Activated CD8-positive, alpha-beta T cell treated with anti-CD3 and anti-CD28 coated beads for 36 hours (primary cell): ENCODE results near the gene PKNOX2. TPM values are rescaled to one million over a fixed set of nuclear protein-coding genes. Genes with fewer than 3 reads are reported as not detected.

ENCODE experiments used
- ATAC-seq: fragments of 200-7000 bp; cut with Tn5 transposase; one replicate; pipeline ENCODE4 v1.10.0; 2021; ENCODE audit warnings: mild to moderate bottlenecking, moderate library complexity
- CTCF ChIA-PET: fragments of 350-600 bp; sonication (Branson Sonifier 250); formaldehyde crosslinking; loops from one replicate; lab custom pipeline; 2021; ENCODE audit warnings: antibody characterized with exemption; lab: Charles Lee
- POLR2A ChIA-PET: fragments of 350-600 bp; sonication (Branson Sonifier 250); formaldehyde crosslinking; loops from one replicate; lab custom pipeline; 2021; ENCODE audit warnings: antibody characterized with exemption; lab: Charles Lee
- DNase-seq: peaks from one replicate; pipeline ENCODE4 v3.0.0-alpha.2; 2020
- H3K27ac Mint-ChIP-seq: one replicate; pipeline ENCODE4 v1.8.0; 2021; ENCODE audit warnings: mild to moderate bottlenecking, mixed read lengths
- H3K27me3 Mint-ChIP-seq: one replicate; pipeline ENCODE4 v1.8.0; 2021; ENCODE audit warnings: mixed read lengths
- H3K36me3 Mint-ChIP-seq: one replicate; pipeline ENCODE4 v1.8.0; 2021; ENCODE audit warnings: low read depth, mixed read lengths
- H3K4me1 Mint-ChIP-seq: one replicate; pipeline ENCODE4 v1.8.0; 2021; ENCODE audit warnings: low read depth, mixed read lengths
- H3K4me3 Mint-ChIP-seq: one replicate; pipeline ENCODE4 v1.8.0; 2021; ENCODE audit warnings: mild to moderate bottlenecking, moderate library complexity, mixed read lengths
- H3K9me3 Mint-ChIP-seq: one replicate; pipeline ENCODE4 v1.8.0; 2021; ENCODE audit warnings: mixed read lengths
- intact Hi-C: fragments of 100-400 bp; cut with micrococcal nuclease; formaldehyde crosslinking; loops from one replicate; pipeline ENCODE4 v1.10.0; 2022
- total RNA-seq, 2 experiments: library from RNA; stranded (reverse); gene quantifications; one replicate each; pipeline ENCODE4 v1.2.3, GENCODE V29; 2021
- TF ChIP-seq, protein P1 (sequence below): fragments of 200-600 bp; IDR thresholded peaks from one replicate; pipeline ENCODE4 v1.8.0; 2022; ENCODE audit warnings: antibody characterized with exemption, mild to moderate bottlenecking

The PKNOX2 gene
- total RNA-seq, 2 experiments from 2014 or later, result not detected

DNA sequence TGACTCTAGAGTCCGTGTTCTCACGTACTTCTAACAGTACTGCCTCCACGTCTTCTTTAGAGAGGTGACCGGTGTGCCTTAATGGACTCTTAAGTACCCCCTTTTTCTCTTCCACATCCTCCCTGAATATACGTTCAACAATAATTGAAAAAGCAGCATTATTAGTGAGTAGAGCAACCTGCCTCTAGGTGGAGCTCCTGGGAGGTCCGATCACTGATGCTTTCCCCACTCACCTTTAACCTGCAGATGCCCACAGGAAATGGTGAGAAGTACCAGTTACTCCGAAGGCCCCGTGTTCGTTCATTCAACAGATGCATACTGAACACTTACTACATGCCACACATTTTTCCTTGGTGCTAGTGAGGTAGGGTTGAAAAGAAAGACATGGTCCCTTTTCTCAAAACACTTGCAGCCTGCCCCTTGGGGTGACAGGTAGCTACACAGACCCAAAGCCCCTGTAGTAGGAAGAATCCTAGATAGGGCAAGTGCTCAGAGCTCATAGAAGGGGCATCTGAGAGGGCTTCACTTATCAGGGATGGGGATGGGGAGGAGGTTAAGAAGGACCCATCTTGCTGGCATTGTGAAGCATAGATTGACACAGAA, 258.8 kb downstream of the PKNOX2 start:
- Mint-ChIP-seq H3K27ac (no peak overlapping the region), H3K36me3 (no peaks in the 10 kb centered on the region), H3K27me3 (peaks cover 3% of the 10 kb centered on the region), H3K9me3 (no peaks in the 10 kb centered on the region), H3K4me1 (no peaks in the 10 kb centered on the region), H3K4me3 (no peak overlapping the region)
- CTCF ChIA-PET, result interaction anchor here (0.8 to 2.4 kb wide), 7 partner anchors 9 to 587 kb away, joined by 3 to 9 read pairs (median 4); partner anchors contain the start of gene CHEK1
- peak; percentile 61 for ATAC-seq
- POLR2A ChIA-PET, result no interaction called here
- DNase-seq, result peak; percentile 39
- TF ChIP-seq, protein P1, sequence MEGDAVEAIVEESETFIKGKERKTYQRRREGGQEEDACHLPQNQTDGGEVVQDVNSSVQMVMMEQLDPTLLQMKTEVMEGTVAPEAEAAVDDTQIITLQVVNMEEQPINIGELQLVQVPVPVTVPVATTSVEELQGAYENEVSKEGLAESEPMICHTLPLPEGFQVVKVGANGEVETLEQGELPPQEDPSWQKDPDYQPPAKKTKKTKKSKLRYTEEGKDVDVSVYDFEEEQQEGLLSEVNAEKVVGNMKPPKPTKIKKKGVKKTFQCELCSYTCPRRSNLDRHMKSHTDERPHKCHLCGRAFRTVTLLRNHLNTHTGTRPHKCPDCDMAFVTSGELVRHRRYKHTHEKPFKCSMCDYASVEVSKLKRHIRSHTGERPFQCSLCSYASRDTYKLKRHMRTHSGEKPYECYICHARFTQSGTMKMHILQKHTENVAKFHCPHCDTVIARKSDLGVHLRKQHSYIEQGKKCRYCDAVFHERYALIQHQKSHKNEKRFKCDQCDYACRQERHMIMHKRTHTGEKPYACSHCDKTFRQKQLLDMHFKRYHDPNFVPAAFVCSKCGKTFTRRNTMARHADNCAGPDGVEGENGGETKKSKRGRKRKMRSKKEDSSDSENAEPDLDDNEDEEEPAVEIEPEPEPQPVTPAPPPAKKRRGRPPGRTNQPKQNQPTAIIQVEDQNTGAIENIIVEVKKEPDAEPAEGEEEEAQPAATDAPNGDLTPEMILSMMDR, result peak; percentile 36
- intact Hi-C loops, result no loop called here

DNA sequence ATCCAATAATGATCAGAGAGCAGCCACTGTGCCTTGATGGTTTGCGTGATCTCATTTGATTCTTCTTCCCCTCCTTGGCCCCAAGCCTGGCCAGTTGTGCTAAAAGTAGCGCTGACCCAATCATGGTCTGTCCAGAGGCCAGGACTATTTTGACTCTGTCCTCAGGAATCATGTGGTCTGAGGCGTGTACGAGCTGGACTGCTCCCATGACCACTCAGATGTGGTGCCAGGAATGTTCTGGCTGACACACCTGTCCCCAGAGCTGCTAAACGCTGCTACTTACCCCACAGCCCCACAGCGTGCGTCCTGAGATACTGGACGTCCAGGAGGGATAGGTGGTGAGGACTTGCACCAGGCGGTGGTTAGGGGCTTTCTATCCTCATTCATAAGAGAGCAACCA, 261.1 kb downstream of the PKNOX2 start:
- ChIA-PET POLR2A (no interaction called here), CTCF (interaction anchor here (1.9 kb wide), 1 partner anchor 21 kb away, joined by 6 read pairs; no protein-coding TSS in a partner anchor)
- Mint-ChIP-seq H3K4me1 (no peaks in the 10 kb centered on the region), H3K9me3 (no peaks in the 10 kb centered on the region), H3K27me3 (no peaks in the 10 kb centered on the region), H3K27ac (no peak overlapping the region), H3K36me3 (no peaks in the 10 kb centered on the region), H3K4me3 (no peak overlapping the region)
- intact Hi-C loops, result no loop called here
- ATAC-seq, result no peak
- no peak for DNase-seq
- TF ChIP-seq, protein P1, result no peak

DNA sequence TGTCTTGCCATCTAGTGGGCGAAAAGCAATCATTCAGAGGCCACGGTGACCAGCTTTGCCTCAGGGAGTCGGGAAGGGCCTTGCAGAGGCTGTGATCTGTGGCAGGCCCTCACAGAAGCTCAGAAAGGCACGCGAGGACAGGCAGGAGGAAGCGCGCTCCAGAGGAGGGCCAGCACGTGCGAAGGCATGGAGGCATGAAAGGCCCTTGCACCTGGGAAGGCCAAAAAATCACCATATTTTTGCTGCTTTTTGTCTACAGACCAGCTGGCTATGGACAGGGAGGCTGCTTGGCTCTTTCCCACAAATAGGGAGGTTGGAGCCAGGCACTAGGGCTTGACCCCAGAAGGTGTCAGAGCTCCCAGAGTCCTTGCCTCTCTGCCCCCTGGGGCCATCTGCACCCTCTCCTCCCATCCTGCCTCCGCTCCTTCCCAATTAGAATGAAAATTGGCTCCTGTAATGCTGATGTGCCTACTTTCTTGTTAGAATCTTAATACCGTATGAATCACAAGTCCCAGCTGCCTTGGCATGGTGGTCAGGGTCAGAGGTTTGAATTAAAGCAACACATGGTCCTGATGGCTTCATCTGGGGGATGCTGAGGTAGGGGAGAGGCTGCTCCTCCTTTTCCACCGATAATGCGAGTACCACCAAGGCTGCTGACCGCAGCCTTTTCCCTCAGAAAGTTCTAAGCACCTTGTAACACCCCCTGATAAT, 262.4 kb downstream of the PKNOX2 start:
- no peaks in the 10 kb centered on the region for H3K36me3 Mint-ChIP-seq
- intact Hi-C loops, result no loop called here

DNA sequence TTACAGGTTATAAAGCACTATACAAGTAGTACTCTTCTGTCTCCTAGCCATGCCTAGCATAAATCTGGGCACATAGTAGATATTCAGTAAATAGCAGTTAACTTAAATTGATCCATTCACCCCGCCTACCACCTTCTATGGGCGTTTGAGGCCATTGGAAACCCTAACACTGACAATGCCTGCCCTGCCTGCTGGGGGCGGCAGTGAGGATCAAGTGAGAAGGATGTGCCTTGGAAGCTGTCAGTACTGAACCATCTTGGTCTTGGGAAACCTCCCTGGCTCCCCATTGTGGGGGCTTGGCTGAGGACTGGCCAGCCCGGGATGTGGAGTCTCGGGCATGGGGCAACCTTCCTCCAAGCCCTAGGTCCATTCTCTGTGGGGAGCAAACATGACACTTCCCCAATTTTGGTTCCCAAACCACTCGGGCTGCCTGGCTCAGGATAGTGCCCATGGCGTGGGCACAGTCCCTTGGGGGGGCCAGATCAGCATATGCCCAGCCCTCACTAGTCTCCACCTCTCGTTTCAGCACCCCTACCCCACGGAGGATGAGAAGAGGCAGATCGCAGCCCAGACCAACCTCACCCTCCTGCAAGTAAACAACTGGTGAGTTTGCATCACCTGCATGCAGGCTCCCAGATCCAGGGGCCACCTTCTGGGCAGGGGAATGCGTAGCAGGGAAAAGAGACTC, 264.1 kb downstream of the PKNOX2 start:
- H3K9me3 Mint-ChIP-seq, result no peaks in the 10 kb centered on the region
- DNase-seq, result no peak
- no peak overlapping the region for H3K4me3 Mint-ChIP-seq
- H3K27me3 Mint-ChIP-seq, result peaks cover 4% of the 10 kb centered on the region
- TF ChIP-seq, protein P1, result no peak
- ATAC-seq, result no peak
- intact Hi-C loops, result no loop called here
- no peak overlapping the region for H3K27ac Mint-ChIP-seq
- no peaks in the 10 kb centered on the region for H3K4me1 Mint-ChIP-seq
- POLR2A ChIA-PET, result interaction anchor here (1.1 kb wide), 1 partner anchor 36 kb away, joined by 3 read pairs; no protein-coding TSS in a partner anchor
- H3K36me3 Mint-ChIP-seq, result no peaks in the 10 kb centered on the region
- CTCF ChIA-PET, result interaction anchor here (0.8 to 2.2 kb wide), 13 partner anchors 9 to 590 kb away, joined by 3 to 9 read pairs (median 4); no protein-coding TSS in a partner anchor

More for the DNA sequence above, 262.4 kb downstream of the PKNOX2 start:
- Mint-ChIP-seq H3K27me3 (no peaks in the 10 kb centered on the region), H3K4me1 (no peaks in the 10 kb centered on the region), H3K9me3 (no peaks in the 10 kb centered on the region), H3K27ac (no peak overlapping the region), H3K4me3 (no peak overlapping the region)
- ChIA-PET CTCF (interaction anchor here (1.9 kb wide), 1 partner anchor 23 kb away, joined by 6 read pairs; no protein-coding TSS in a partner anchor), POLR2A (no interaction called here)
- TF ChIP-seq, protein P1, result no peak
- ATAC-seq (no peak), DNase-seq (no peak)
